Peyer's patch (tissue), 4 donors: ENCODE results near the gene HSPB3.

Source experiments
- CTCF ChIP-seq, 6 experiments: fragments of 450-650 bp in 4 of 6; fragments of 200-600 bp in 2 of 6; sonication (generic) in 1 of 6; IDR thresholded peaks; one replicate each; pipeline ENCODE4 v1.5.1; 2017 to 2019; ENCODE audit warnings: antibody characterized with exemption in 6 of 6, mild to moderate bottlenecking in 3 of 6, moderate library complexity in 1 of 6
- POLR2A ChIP-seq, 2 donors: fragments of 450-650 bp; IDR thresholded peaks; one replicate each; pipeline ENCODE4 v1.5.1; 2017; ENCODE audit warnings: antibody characterized with exemption in 2 of 2, mild to moderate bottlenecking in 2 of 2, moderate library complexity in 2 of 2

- no peak for TF ChIP-seq CTCF (IDR thresholded peaks at IDR 0.05)
- no peak for TF ChIP-seq POLR2A (IDR thresholded peaks at IDR 0.05)
These were observed at the start of gene HSPB3 for GRCh38 chr5:54455413-54456157.
